ENCODE measurements around the gene PLPP4.

- TF ChIP-seq FOXP2 (optimal IDR thresholded peaks at IDR 0.05; ENCODE audit: borderline replicate concordance, extremely low read depth, extremely low read length, insufficient read depth) (no peak), POLR2AphosphoS5 (IDR thresholded peaks at IDR 0.05; ENCODE audit: low read depth, low read length) (no peak), TAF1 (IDR thresholded peaks at IDR 0.05; ENCODE audit: borderline replicate concordance, insufficient read depth, low read length) (no peak)
Measured at GRCh38 chr10:120610791-120611190, 153.8 kb downstream of the PLPP4 start.

All from PFSK-1 (cell line).